ENCODE measurements around the gene TRDN.

- TF ChIP-seq CTCF (IDR thresholded peaks at IDR 0.05; ENCODE audit: poor library complexity, severe bottlenecking) = no peak
- TF ChIP-seq EP300 (conservative IDR thresholded peaks at IDR 0.05; ENCODE audit: poor library complexity, severe bottlenecking) = no peak
- no peak for TF ChIP-seq POLR2AphosphoS5 (IDR thresholded peaks at IDR 0.05)
- no peak for TF ChIP-seq EZH2 (IDR thresholded peaks at IDR 0.05; ENCODE audit: borderline replicate concordance, insufficient read depth, low read length, poor library complexity, severe bottlenecking)
- TF ChIP-seq REST (IDR thresholded peaks at IDR 0.05; ENCODE audit: borderline replicate concordance) = no peak
- TF ChIP-seq MXI1 (conservative IDR thresholded peaks at IDR 0.05; ENCODE audit: poor library complexity, severe bottlenecking) = no peak
Observed at GRCh38 chr6:123417535-123417934, 219.2 kb downstream of the TRDN start.
